ENCODE measurements around the gene ARHGAP21.

The ARHGAP21 gene

DNA sequence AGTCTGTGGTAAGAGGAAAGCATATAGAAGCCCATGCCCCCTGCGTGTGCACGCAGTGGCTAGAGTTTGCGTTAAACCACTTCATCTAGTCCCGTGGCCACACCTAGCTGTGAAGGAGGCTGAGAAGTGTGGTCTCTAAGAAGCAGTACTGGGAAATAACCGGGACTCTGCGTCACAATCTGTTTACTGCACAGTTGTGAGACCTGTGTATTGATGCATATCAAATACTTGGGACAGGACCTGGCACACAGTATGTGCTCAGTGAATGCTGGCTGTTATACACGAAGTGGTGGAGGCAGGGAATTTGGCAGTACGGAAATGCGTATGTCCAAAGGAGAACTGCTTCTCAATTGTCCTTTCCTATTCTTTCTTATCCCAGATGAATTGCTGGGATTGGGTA lies 149.5 kb downstream of the ARHGAP21 start:
- no peak for DNase-seq (ENCODE audit: low spot score)

DNA sequence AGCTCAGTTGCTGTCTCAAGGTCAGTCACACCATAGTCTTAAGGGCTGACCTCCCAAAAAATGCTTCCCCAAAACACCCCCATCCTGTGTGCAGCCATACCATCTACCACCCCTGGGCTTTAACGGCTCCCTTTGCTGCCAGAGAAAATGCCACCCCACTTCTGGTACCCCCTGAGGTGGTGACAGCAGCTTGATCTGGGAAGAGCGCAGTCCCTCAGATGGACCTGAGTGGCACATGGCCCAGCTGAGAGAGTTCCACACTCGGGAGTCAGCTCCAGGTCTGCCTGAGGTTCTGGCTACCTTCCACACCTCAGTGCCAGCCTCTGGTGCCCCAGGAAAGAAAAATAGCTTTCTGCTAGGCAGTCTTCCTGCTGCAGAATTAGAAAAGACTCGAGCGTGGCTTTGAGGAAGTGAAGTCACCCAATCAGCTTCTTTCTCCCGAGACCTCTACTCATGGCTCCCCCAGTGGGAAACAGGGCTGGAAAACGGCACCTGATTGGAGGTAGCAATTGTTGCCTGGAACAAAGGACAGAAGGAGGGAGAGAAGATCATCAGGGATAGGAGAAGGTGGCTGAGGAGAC lies 151.7 kb downstream of the ARHGAP21 start:
- no peak for DNase-seq (ENCODE audit: low spot score)

DNA sequence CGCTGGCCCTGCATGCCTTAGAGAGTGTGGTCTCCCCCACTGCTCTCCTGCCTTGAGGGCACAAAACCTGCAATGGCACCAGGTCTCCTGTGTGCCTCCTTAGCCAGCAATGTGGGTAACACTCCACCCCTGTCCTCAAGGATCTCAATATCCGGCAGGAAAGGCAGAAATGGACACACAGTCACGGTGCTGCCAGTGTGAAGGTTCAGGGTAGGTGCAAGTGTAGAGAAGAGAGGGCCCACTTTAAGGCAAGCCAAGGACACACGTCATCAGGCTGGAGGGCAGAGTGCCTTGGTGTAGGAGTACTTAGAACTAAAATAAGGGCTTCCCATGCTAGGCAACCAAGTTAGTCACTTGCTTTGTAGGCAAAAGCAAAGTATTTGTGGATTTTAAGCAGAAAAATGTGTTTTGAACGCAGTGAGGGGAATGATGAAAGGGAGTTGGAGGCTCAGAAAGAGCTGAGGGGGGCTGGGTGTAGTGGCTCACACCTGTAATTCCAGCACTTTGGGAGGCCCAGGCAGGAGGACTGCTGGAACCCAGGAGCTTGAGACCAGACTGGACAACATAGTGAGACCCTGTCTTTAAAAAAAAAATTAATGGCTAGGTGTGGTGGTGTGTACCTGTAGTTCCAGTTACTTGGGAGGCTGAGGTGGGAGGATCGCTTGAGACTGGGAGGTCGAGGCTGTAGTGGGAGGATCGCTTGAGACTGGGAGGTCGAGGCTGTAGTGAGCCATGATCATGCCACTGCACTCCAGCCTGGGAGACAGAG lies 152.8 kb downstream of the ARHGAP21 start:
- no peak for DNase-seq (ENCODE audit: low spot score)

- no peak for DNase-seq (ENCODE audit: low spot score)
These were observed 153.6 kb downstream of the ARHGAP21 start for GRCh38 chr10:24569828-24570657.

GRCh38 chr10:24569330-24569796 lies 154.3 kb downstream of the ARHGAP21 start:
- DNase-seq (ENCODE audit: low spot score) = no peak

GRCh38 chr10:24568042-24568441 lies 155.6 kb downstream of the ARHGAP21 start:
- DNase-seq (ENCODE audit: low spot score) = no peak

GRCh38 chr10:24561453-24561852 lies 162.2 kb downstream of the ARHGAP21 start:
- DNase-seq (ENCODE audit: low spot score) = no peak

DNA sequence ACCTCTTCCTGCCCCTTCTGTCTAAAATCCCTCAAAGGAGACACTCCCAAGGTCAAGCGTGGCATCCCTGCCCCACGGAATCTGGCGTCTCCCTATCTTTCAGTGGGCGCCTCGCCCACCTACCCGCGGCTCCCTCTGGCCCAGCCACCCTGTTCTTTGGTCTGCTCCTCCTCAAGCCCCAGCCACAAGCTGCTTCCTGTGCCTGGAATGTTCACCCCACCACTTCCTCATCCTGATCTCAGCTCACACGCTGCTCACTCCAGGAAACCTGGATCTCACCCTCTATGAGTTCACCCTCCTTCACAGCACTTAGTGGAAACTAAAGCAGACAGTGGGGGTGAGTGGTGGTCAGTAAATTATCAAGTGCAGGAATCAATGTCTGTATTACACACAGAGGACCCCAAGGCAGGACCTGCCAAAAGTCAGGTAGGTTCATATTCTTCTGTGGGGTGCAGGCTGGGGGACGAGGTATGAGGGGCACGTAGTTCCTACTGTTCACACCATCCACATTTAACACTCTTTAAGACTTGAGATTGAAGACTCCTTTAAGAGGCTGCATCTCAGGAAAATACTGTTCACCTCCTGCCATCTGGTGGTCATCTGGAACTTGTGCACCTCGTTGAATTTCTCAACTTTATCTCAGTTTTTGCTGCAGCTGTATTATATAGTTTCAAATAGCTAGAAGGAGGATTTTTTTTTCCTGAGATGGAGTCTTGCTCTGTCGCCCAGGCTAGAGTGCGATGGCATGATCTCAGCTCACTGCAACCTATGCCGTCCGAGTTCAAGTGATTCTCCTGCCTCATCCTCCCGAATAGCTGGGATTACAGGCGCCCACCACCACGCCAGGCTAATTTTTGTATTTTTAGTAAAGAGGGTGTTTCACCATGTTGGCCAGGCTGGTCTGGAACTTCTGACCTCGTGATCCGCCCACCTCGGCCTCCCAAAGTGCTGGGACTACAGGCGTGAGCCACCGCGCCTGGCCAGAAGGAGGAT lies 166.6 kb downstream of the ARHGAP21 start:
- DNase-seq (ENCODE audit: low spot score) = peak; percentile 54

GRCh38 chr10:24556126-24556749 lies 167.4 kb downstream of the ARHGAP21 start:
- no peak for DNase-seq (ENCODE audit: low spot score)

DNA sequence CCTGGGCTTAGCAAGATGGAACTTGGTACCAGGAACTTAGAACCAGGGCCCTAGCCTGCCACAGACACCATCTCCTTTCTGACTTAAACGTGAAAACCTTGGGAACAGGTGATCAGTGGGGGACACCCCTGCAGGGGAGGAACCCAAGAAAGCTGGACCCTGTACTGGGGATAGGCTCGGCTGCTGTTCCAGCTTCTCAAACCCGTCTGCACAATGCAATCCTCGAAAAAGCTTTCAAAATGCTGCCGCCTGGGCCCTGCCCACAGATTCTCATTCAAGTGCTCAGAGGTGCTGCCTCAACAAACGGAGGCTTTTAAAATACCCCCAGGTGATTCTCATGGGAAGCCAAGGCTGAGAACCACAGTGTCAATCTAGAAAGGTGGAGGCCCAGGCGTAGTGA lies 169.7 kb downstream of the ARHGAP21 start:
- DNase-seq (ENCODE audit: low spot score) = no peak

DNA sequence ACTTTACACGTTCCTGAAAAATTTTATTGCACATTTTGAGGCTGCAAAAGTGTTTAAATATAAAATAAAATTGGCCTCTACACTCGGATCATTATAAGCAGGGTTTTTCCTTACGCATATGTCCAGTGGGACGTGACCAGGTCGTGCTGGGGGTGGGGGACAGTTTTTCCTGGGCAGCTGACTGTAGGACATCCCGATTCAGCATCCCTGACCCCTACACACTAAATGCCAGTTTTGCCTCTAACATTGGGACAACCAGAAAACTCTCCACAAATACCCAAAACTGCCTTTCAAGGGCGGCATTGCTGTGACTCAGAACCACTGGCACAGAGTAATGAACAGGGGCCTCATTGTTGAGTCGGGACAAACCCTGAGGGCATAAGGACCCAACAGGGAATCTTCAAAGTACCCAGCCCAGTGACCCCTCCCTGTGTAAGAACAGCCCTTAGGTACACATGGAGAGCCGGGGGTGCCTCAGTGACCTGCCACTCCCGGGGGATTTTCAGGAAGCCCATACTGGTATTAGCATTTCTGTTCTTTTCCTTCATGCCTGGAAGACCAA lies 170.6 kb downstream of the ARHGAP21 start:
- DNase-seq (ENCODE audit: low spot score) = no peak

GRCh38 chr10:24552346-24553016 lies 171.2 kb downstream of the ARHGAP21 start:
- DNase-seq (ENCODE audit: low spot score) = peak; percentile 75

- no peak for DNase-seq (ENCODE audit: low spot score)
These were observed 172.5 kb downstream of the ARHGAP21 start for GRCh38 chr10:24551161-24551560.

DNA sequence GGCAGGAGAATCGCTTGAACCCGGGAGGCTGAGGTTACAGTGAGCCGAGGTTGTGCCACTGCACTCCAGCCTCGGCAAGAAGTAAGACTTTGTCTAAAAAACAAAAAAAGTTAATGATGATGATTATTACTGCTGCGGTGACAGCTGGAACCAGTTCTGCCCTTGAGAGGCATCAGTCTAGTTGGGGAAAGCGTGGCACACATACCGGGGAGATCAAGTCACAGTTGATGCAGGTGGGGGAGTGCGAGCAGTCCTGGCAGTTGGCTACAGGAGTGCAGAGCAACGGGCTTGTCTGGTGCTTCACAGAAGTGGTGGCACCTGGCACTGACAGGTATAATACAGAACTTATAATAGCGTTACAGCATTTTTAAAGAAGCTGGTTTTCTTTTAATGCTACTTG lies 173.0 kb downstream of the ARHGAP21 start:
- no peak for DNase-seq (ENCODE audit: low spot score)

DNA sequence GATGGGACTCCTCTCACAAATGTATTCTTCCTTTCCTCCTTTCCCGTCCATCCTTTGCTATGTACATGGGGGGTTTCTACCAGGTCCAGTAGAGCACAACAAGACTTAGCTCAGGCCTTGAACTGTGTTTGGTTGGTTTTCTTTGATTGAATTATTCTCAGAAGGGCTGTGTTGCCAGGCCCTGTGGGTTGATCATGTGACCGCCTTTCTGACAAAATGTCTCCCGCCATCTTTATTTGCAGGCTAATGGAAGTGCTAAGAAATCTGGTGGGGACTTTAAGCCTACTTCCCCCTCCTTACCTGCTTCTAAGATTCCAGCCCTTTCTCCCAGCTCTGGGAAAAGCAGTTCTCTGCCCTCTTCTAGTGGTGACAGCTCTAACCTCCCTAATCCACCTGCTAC lies 178.1 kb downstream of the ARHGAP21 start:
- DNase-seq (ENCODE audit: low spot score) = no peak

- DNase-seq (ENCODE audit: low spot score) = no peak
These were observed 178.9 kb downstream of the ARHGAP21 start for GRCh38 chr10:24544776-24545175.

DNA sequence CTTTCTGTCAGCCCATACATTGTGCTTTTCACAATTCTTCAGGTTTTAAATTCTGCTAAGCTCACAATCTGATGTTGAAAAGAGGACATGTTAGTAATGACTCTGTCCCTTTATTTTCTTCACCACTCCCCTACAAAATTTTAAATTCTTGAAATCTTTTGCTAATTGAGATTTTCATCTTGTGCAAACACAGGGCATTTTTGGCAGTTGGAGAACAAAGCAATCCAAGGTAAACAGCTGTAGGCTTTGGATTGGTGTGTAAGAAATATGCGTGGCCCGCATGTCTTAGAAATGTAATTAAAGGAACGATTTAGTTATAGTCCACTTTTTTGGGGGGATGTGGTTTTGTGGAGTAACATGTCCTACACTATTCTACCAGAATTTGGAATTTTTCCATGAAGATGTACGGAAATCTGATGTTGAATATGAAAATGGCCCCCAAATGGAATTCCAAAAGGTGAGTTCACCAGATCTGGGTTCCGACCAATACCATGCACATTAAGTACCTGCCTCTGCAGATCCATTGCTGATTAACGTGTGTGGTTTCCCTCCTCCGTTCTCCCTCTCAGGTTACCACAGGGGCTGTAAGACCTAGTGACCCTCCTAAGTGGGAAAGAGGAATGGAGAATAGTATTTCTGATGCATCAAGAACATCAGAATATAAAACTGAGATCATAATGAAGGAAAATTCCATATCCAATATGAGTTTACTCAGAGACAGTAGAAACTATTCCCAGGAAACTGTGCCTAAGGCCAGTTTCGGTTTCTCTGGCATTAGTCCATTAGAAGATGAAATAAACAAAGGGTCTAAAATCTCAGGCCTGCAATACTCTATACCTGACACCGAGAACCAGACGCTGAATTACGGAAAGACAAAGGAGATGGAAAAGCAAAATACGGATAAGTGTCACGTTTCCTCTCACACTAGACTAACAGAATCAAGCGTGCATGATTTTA lies 181.1 kb downstream of the ARHGAP21 start:
- DNase-seq (ENCODE audit: low spot score) = no peak

GRCh38 chr10:24541239-24541753 lies 182.4 kb downstream of the ARHGAP21 start:
- DNase-seq (ENCODE audit: low spot score) = no peak

DNA sequence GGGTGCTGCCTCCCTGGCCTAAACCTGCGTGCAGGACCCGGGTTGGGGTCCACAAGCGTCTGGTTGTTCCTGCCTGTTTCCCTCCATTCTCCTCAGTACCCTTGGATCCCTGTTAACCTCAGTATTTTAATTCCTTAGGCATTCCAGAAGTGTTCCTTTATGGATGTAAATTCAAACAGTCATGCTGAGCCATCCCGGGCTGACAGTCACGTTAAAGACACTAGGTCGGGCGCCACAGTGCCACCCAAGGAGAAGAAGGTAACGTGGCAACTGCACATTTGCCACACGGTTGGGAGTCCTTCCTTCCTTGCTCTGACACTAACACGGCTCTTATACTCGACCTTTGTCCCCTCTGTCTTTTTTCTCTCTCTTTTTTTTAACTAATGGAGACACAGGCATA lies 187.1 kb downstream of the ARHGAP21 start:
- no peak for DNase-seq (ENCODE audit: low spot score)
